OCI-LY3 (cell line): Measurements from ENCODE around the gene DNM3.

Source experiments
- H2AFZ ChIP-seq: fragments of 200-600, 300-600 bp; shearing (Covaris generic); 2 replicates; pipeline ENCODE4 v1.6.0; 2014; ENCODE audit warnings: antibody characterized with exemption, low read depth, low read length
- H3K27ac ChIP-seq: fragments of 200-600, 300-600 bp; sonication (generic); 2 replicates; pipeline ENCODE4 v1.5.1; 2014; ENCODE audit warnings: mild to moderate bottlenecking, low read length, moderate library complexity, mixed read lengths
- H3K27me3 ChIP-seq: fragments of 200-600, 300-600 bp; sonication (generic); 2 replicates; pipeline ENCODE4 v1.6.1; 2014; ENCODE audit warnings: low read depth, low read length, mixed read lengths
- H3K36me3 ChIP-seq: fragments of 200-600, 300-600 bp; sonication (generic); replicated peaks from 2 replicates; pipeline ENCODE3; 2014; ENCODE audit warnings: low read depth, low read length, mixed read lengths
- H3K4me1 ChIP-seq: fragments of 300-600, 200-600 bp; sonication (generic); 2 replicates; pipeline ENCODE4 v1.6.1; 2014; ENCODE audit warnings: low read length, mixed read lengths
- H3K4me2 ChIP-seq: fragments of 200-600, 300-600 bp; sonication (generic); 2 replicates; pipeline ENCODE4 v1.6.1; 2014; ENCODE audit warnings: low read length, mixed read lengths
- H3K4me3 ChIP-seq: fragments of 300-600, 200-600 bp; sonication (generic); 2 replicates; pipeline ENCODE4 v1.5.1; 2014; ENCODE audit warnings: antibody characterized with exemption, mild to moderate bottlenecking, low read length, moderate library complexity
- H3K79me2 ChIP-seq: fragments of 300-600, 200-600 bp; shearing (Covaris generic); 2 replicates; pipeline ENCODE4 v1.6.1; 2014; ENCODE audit warnings: mild to moderate bottlenecking, low read length, mixed read lengths
- H3K9ac ChIP-seq: fragments of 300-600, 200-600 bp; shearing (Covaris generic); 2 replicates; pipeline ENCODE4 v1.6.0; 2014; ENCODE audit warnings: mild to moderate bottlenecking, low read length, moderate library complexity
- H3K9me3 ChIP-seq: fragments of 200-600, 300-600 bp; shearing (Covaris generic); 2 replicates; pipeline ENCODE4 v1.6.1; 2014; ENCODE audit warnings: low read length, mixed read lengths; ENCODE audit not compliant: insufficient read depth
- H4K20me1 ChIP-seq: fragments of 200-600, 300-600 bp; sonication (generic); 2 replicates; pipeline ENCODE4 v1.6.1; 2016; ENCODE audit warnings: low read length, mixed read lengths; ENCODE audit not compliant: insufficient read depth
- EZH2phosphoT487 ChIP-seq: fragments of 200-600 bp; shearing (Covaris generic); IDR thresholded peaks from 2 replicates; pipeline ENCODE4 v1.6.1; 2018; ENCODE audit warnings: antibody characterized with exemption, mixed run types, low read depth
- TF ChIP-seq, protein P1 (sequence below): fragments of 200-600, 300-600 bp; sonication (generic); IDR thresholded peaks from 2 replicates; pipeline ENCODE4 v1.5.1; 2014; ENCODE audit warnings: antibody characterized with exemption, low read length, low read depth

Gene DNM3

DNA sequence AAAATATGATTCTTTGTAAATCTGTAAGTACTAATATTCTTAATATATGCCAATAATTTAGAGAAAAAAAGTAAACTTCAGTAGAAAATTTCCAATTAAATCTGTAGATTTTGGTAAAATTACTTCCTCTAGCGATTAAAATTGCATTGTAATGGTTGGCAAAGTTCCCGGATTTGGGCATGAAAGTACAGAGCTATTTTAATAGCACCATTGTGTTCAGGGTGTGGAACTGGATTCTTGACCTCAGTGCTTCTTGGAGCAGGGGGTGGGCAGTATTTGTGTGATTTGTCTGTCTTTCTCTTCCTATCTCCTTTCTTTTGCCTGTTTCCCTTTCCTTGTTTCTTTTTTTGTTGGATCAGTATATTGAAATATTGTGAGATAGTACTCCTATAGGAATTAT lies 72.1 kb downstream of the DNM3 start:
- Histone ChIP-seq H3K9me3 (no peaks in the 10 kb centered on the region), H3K4me1 (no peaks in the 10 kb centered on the region), H3K79me2 (no peaks in the 10 kb centered on the region), H3K36me3 (no peaks in the 10 kb centered on the region), H2AFZ (no peak overlapping the region), H3K4me3 (no peak overlapping the region), H3K27me3 (no peaks in the 10 kb centered on the region), H3K4me2 (no peak overlapping the region), H4K20me1 (no peaks in the 10 kb centered on the region), H3K27ac (no peak overlapping the region), H3K9ac (no peak overlapping the region)
- TF ChIP-seq, protein P1, sequence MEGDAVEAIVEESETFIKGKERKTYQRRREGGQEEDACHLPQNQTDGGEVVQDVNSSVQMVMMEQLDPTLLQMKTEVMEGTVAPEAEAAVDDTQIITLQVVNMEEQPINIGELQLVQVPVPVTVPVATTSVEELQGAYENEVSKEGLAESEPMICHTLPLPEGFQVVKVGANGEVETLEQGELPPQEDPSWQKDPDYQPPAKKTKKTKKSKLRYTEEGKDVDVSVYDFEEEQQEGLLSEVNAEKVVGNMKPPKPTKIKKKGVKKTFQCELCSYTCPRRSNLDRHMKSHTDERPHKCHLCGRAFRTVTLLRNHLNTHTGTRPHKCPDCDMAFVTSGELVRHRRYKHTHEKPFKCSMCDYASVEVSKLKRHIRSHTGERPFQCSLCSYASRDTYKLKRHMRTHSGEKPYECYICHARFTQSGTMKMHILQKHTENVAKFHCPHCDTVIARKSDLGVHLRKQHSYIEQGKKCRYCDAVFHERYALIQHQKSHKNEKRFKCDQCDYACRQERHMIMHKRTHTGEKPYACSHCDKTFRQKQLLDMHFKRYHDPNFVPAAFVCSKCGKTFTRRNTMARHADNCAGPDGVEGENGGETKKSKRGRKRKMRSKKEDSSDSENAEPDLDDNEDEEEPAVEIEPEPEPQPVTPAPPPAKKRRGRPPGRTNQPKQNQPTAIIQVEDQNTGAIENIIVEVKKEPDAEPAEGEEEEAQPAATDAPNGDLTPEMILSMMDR = no peak
- TF ChIP-seq EZH2phosphoT487 = no peak

DNA sequence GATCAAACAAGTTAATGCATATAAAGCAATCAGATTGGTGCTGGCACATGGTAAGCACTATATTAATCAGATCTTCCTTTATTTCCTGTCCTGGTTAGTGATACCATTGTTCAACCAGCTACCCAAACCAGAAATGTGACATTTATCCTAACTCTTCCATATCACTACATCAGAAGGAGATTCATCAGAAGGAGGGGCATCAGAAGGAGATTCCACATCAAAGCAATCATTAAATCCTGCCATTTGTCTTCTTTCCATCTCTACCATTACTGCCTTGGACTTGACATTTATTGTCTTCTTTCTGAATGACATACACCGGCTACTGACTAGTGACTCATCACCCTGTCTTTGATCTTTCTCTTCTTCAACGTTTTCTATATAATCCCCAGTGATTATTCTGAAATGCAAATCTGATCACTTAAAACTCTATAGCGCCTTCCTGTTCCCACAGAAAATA lies 75.0 kb downstream of the DNM3 start:
- no peaks in the 10 kb centered on the region for H3K27me3 ChIP-seq
- no peaks in the 10 kb centered on the region for H3K9me3 ChIP-seq
- H3K79me2 ChIP-seq = no peaks in the 10 kb centered on the region
- H3K4me2 ChIP-seq = no peak overlapping the region
- H3K36me3 ChIP-seq = no peaks in the 10 kb centered on the region
- no peaks in the 10 kb centered on the region for H4K20me1 ChIP-seq
- no peak overlapping the region for H3K9ac ChIP-seq
- H3K4me3 ChIP-seq = no peak overlapping the region
- no peak overlapping the region for H3K27ac ChIP-seq
- no peak overlapping the region for H2AFZ ChIP-seq
- no peak for TF ChIP-seq EZH2phosphoT487
- TF ChIP-seq, protein P1 = no peak
- no peaks in the 10 kb centered on the region for H3K4me1 ChIP-seq

GRCh38 chr1:171917331-171917730 lies 76.0 kb downstream of the DNM3 start:
- Histone ChIP-seq H3K27ac (no peak overlapping the region), H3K79me2 (no peaks in the 10 kb centered on the region), H2AFZ (no peak overlapping the region), H3K27me3 (no peaks in the 10 kb centered on the region), H3K9me3 (no peaks in the 10 kb centered on the region), H3K4me1 (no peaks in the 10 kb centered on the region), H3K9ac (no peak overlapping the region), H3K4me2 (no peak overlapping the region), H3K36me3 (no peaks in the 10 kb centered on the region), H3K4me3 (no peak overlapping the region), H4K20me1 (no peaks in the 10 kb centered on the region)
- TF ChIP-seq, protein P1 = no peak
- no peak for TF ChIP-seq EZH2phosphoT487

GRCh38 chr1:171919891-171920887 lies 78.9 kb downstream of the DNM3 start:
- no peak overlapping the region for H3K4me2 ChIP-seq
- H3K27ac ChIP-seq = no peak overlapping the region
- no peaks in the 10 kb centered on the region for H3K27me3 ChIP-seq
- H3K36me3 ChIP-seq = no peaks in the 10 kb centered on the region
- no peaks in the 10 kb centered on the region for H3K4me1 ChIP-seq
- TF ChIP-seq EZH2phosphoT487 = no peak
- H4K20me1 ChIP-seq = no peaks in the 10 kb centered on the region
- H2AFZ ChIP-seq = no peak overlapping the region
- H3K9me3 ChIP-seq = no peaks in the 10 kb centered on the region
- no peak overlapping the region for H3K4me3 ChIP-seq
- no peak overlapping the region for H3K9ac ChIP-seq
- H3K79me2 ChIP-seq = no peaks in the 10 kb centered on the region
